Psoas muscle (tissue), 8 donors: ENCODE measurements around the gene NMT1. TPM values are rescaled to one million over a fixed set of nuclear protein-coding genes. Genes with fewer than 3 reads are reported as not detected.

Experiments
- ATAC-seq, 4 donors: fragments of 200-7000 bp; cut with Tn5 transposase; one replicate each; pipeline ENCODE4 v1.9.1; 2020; ENCODE audit warnings: moderate library complexity in 3 of 4, mild to moderate bottlenecking in 2 of 4
- DNase-seq, 2 donors: peaks; one replicate each; pipeline ENCODE4 v3.0.0-alpha.2; 2020
- H3K27ac ChIP-seq: fragments of 200-600 bp; one replicate; pipeline ENCODE4 v1.8.0; 2022
- H3K27me3 ChIP-seq, 3 donors: fragments of 200-600 bp in 1 of 3; one replicate each; pipeline versions ENCODE4 v1.6.1 to v1.8.0; 2013 to 2022; ENCODE audit warnings: low read length in 2 of 3, mild to moderate bottlenecking in 2 of 3, moderate library complexity in 1 of 3; ENCODE audit not compliant: insufficient read depth in 3 of 3
- H3K36me3 ChIP-seq, 2 donors: fragments of 200-600 bp in 1 of 2; one replicate each; pipeline versions ENCODE4 v1.6.1 to v1.8.0; 2013 to 2022; ENCODE audit warnings: low read depth in 1 of 2, mild to moderate bottlenecking in 1 of 2, moderate library complexity in 1 of 2; ENCODE audit not compliant: insufficient read depth in 1 of 2
- H3K4me1 ChIP-seq: fragments of 200-600 bp; one replicate; pipeline ENCODE4 v1.8.0; 2022
- H3K4me3 ChIP-seq: fragments of 200-600 bp; one replicate; pipeline ENCODE4 v1.8.0; 2022; ENCODE audit warnings: mild to moderate bottlenecking
- H3K9me3 ChIP-seq: fragments of 200-600 bp; one replicate; pipeline ENCODE4 v1.8.0; 2022
- CTCF ChIP-seq: fragments of 200-600 bp; IDR thresholded peaks from one replicate; pipeline ENCODE4 v1.8.0; 2022; ENCODE audit warnings: antibody characterized with exemption
- WGBS, 3 donors: extraction: QIAGEN DNeasy Blood & Tissue Kit; methylation state at CpG; one replicate each; pipeline versions ENCODE4 v1.1.6 to v1.1.7; 2013; 5-methylcytosine and 5-hydroxymethylcytosine counted together
- intact Hi-C, 2 donors: fragments of 100-400 bp; cut with DNase I; formaldehyde crosslinking; loops; one replicate each; pipeline versions ENCODE4 v1.11.0 to v1.14.2; 2022
- polyA plus RNA-seq, 3 donors: library from polyadenylated mRNA; stranded (reverse); fragments of 200-250 nt; gene quantifications; one replicate each; pipeline ENCODE4 v1.2.3, GENCODE V29; 2013
- total RNA-seq, 4 donors: library from RNA; stranded (reverse); fragmentation: NEBNext Ultra II Directional in 2 of 4; extraction: Animal tissue kit (Norgen Biotek cat#: 25700) in 2 of 4; gene quantifications; one replicate each; pipeline versions ENCODE4 v1.2.1 to v1.2.4, GENCODE V29; 2021 to 2023
- donor health status: healthy with polysubstance abuse.
- donor health status: DM: no; HTN: no; CAD: no; lungs with moderate emphysema.
- donor health status: Bipolar disorder and iron deficiency.
- donor health status: healthy.
- donor health status: DM: yes; HTN: yes; CAD: no.
- donor health status: DM: no; HTN: no; CAD: no.
- donor health status: DM: no; HTN: no; CAD: no.
- donor health status: DM: yes; HTN: yes; CAD: no.

NMT1 gene
- total and polyA plus RNA-seq, 7 donors, result 58.0 to 164 (median 79.7) TPM

GRCh38 chr17:45108051-45108450 is 46.9 kb downstream of the NMT1 start:
- TF ChIP-seq CTCF, result no peak
- Histone ChIP-seq H3K4me3 (no peak overlapping the region), H3K4me1 (peaks cover 55% of the 10 kb centered on the region), H3K27me3 (no peaks in the 10 kb centered on the region), H3K9me3 (no peaks in the 10 kb centered on the region), H3K27ac (peak overlapping the region; percentile 85), H3K36me3 (peaks cover 14 to 68% of the 10 kb centered on the region in 2 donors)
- intact Hi-C loops, result no loop called here
- WGBS, 3 donors, result 55 to 59% (median 57%) methylated on average over 9 of the region's 9 CpGs
- ATAC-seq (no peak), DNase-seq (no peak)

GRCh38 chr17:45108595-45109521 is 47.7 kb downstream of the NMT1 start:
- Histone ChIP-seq H3K36me3 (peaks cover 10 to 66% of the 10 kb centered on the region in 2 donors), H3K27ac (peak overlapping the region; percentile 85), H3K9me3 (no peaks in the 10 kb centered on the region), H3K27me3 (no peaks in the 10 kb centered on the region), H3K4me1 (peaks cover 48% of the 10 kb centered on the region), H3K4me3 (no peak overlapping the region)
- WGBS, 3 donors, result 56 to 60% (median 58%) methylated on average over 12 of the region's 12 CpGs
- no peak for TF ChIP-seq CTCF
- intact Hi-C loops, result no loop called here
- no peak for ATAC-seq
- DNase-seq, result no peak

- Histone ChIP-seq H3K27ac (peak overlapping the region; percentile 85), H3K27me3 (no peaks in the 10 kb centered on the region), H3K9me3 (no peaks in the 10 kb centered on the region), H3K4me1 (peaks cover 39% of the 10 kb centered on the region), H3K36me3 (peaks cover 2 to 45% of the 10 kb centered on the region in 2 donors), H3K4me3 (no peak overlapping the region)
- intact Hi-C loops, result no loop called here
- TF ChIP-seq CTCF, result peak; percentile 10
- 16 to 32% (median 27%) methylated on average over 16 of the region's 16 CpGs for WGBS, 3 donors
- DNase-seq (peak; percentile 60 to 86), ATAC-seq (peak; percentile 82 to 88 (median 88))
Observed at GRCh38 chr17:45110676-45111611, 49.8 kb downstream of the NMT1 start.

- no peak overlapping the region for H3K4me3 ChIP-seq
- TF ChIP-seq CTCF, result no peak
- 64 to 78% (median 68%) methylated on average over 11 of the region's 11 CpGs for WGBS, 3 donors
- ATAC-seq (no peak), DNase-seq (peak in 1 of 2 donors; percentile 10)
- peak overlapping the region; percentile 85 for H3K27ac ChIP-seq
- intact Hi-C loops, result no loop called here
- H3K36me3 ChIP-seq, result peaks cover 0 to 36% of the 10 kb centered on the region in 2 donors
- peaks cover 39% of the 10 kb centered on the region for H3K4me1 ChIP-seq
- no peaks in the 10 kb centered on the region for H3K27me3 ChIP-seq
- H3K9me3 ChIP-seq, result no peaks in the 10 kb centered on the region
Observed at GRCh38 chr17:45111850-45112249, 50.7 kb downstream of the NMT1 start.
